H1 (cell line): ENCODE measurements around the gene SPDEF. TPM values are rescaled to one million over a fixed set of nuclear protein-coding genes. Genes with fewer than 3 reads are reported as not detected.

ENCODE experiments used
- RAD21 ChIP-seq, 2 experiments: IDR thresholded peaks in 1 of 2; conservative IDR thresholded peaks in 1 of 2; 2 replicates each; pipeline ENCODE4 v1.6.1; 2011; ENCODE audit warnings: low read depth in 2 of 2, low read length in 2 of 2, improper control_type of control experiment in 1 of 2, inconsistent platforms in 1 of 2, mild to moderate bottlenecking in 1 of 2, moderate library complexity in 1 of 2
- SAP30 ChIP-seq: fragments of 300-600 bp; sonication (generic); IDR thresholded peaks from 2 replicates; pipeline ENCODE4 v1.7.1; 2012; ENCODE audit warnings: low read length, moderate library complexity, mild to moderate bottlenecking, inconsistent platforms; ENCODE audit not compliant: insufficient read depth, insufficient replicate concordance
- SIX5 ChIP-seq: IDR thresholded peaks from 2 replicates; pipeline ENCODE4 v1.6.1; 2011; ENCODE audit warnings: mild to moderate bottlenecking, low read depth, low read length
- ZNF274 ChIP-seq: IDR thresholded peaks from 2 replicates; pipeline ENCODE4 v1.7.0; 2012; ENCODE audit warnings: low read length, borderline replicate concordance; ENCODE audit errors: extremely low read depth
- polyA plus RNA-seq, 7 experiments: library from polyadenylated mRNA; depleted of rRNA in 3 of 7; stranded (reverse) in 5 of 7; unstranded in 2 of 7; fragments of >200 nt in 5 of 7; fragments of 200-250 nt in 2 of 7; gene quantifications; 1 replicate in 5 of 7; 2 replicates in 1 of 7; 4 replicates in 1 of 7; pipeline versions ENCODE4 v1.2.1 to v1.2.3, GENCODE V29; 2011 to 2013; ENCODE audit warnings: missing spikeins in 2 of 7, mixed read lengths in 2 of 7
- total RNA-seq: library from RNA; stranded (reverse); fragmentation: NEBNext Ultra II Directional; extraction: Animal tissue kit (Norgen Biotek cat#: 25700); gene quantifications from 2 replicates; pipeline ENCODE4 v1.2.1, GENCODE V29; 2021
- TF ChIP-seq, protein P1 (sequence below): IDR thresholded peaks from 2 replicates; pipeline ENCODE4 v1.6.1; 2012; ENCODE audit warnings: inconsistent platforms
- TF ChIP-seq, protein P2 (sequence below): IDR thresholded peaks from 2 replicates; pipeline ENCODE4 v1.6.1; 2012; ENCODE audit warnings: inconsistent platforms

The SPDEF gene
- total and polyA plus RNA-seq, 2 of the 8 experiments (the other 6 are each of a cell fraction or from before 2014, with no cell fraction given): 0.15 to 0.30 TPM

DNA sequence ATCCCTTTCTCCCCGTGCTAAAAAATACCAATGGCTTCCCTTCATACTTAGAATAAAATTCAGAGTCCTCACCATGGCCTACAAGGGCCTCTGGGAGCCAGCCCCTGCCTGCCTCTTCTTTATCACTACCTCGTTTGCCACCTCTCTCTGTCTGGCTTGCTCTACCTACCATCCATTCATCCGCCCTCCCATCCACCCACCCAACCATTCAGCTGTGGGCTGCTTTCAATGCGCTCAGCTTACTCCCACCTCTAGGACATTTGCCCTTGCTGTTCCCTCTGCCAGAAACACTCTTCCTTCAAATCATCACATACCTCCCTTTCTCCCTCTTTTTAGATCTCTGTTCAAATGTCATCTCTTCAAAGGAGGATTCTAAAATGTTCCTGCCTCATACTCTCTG, 45.8 kb downstream of the SPDEF start (continued):
- TF ChIP-seq, protein P1, sequence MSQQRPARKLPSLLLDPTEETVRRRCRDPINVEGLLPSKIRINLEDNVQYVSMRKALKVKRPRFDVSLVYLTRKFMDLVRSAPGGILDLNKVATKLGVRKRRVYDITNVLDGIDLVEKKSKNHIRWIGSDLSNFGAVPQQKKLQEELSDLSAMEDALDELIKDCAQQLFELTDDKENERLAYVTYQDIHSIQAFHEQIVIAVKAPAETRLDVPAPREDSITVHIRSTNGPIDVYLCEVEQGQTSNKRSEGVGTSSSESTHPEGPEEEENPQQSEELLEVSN: no peak
- no peak for TF ChIP-seq SIX5
- TF ChIP-seq, protein P2, sequence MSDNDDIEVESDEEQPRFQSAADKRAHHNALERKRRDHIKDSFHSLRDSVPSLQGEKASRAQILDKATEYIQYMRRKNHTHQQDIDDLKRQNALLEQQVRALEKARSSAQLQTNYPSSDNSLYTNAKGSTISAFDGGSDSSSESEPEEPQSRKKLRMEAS: no peak
- TF ChIP-seq SAP30: no peak
- TF ChIP-seq RAD21 (IDR thresholded peaks at IDR 0.05 in 1 of 2, conservative IDR thresholded peaks at IDR 0.05 in 1 of 2; ENCODE audit: low read depth in 2 of 2, low read length in 2 of 2): no peak
- TF ChIP-seq ZNF274: no peak
